ENCODE data around the gene MGAT4A. TPM values are rescaled to one million over a fixed set of nuclear protein-coding genes. Genes with fewer than 3 reads are reported as not detected.

Gene MGAT4A
- total and polyA plus RNA-seq, 10 of the 15 experiments (the other 5 are each of a cell fraction or from before 2014, with no cell fraction given): 4.3 to 23.4 (median 13.6) TPM

- WGBS (ENCODE audit: insufficient coverage, insufficient replicate concordance, low lambda C conversion rate, missing lambda C conversion rate): 93% methylated on average over 4 of the region's 4 CpGs
- no peak overlapping the region for H3K4me3 ChIP-seq
- H3K9me3 ChIP-seq (replicated peaks; ENCODE audit: control insufficient read depth, insufficient read depth, low read length): peaks cover 5% of the 10 kb centered on the region; the same call in 2 of the 3 replicates
- TF ChIP-seq CHD2 (IDR thresholded peaks at IDR 0.05; ENCODE audit: borderline replicate concordance, low read depth, low read length) (no peak), STAT3 (IDR thresholded peaks at IDR 0.05; ENCODE audit: low read depth, low read length) (no peak), TBL1XR1 (IDR thresholded peaks at IDR 0.05; ENCODE audit: low read depth, low read length) (no peak), BMI1 (IDR thresholded peaks at IDR 0.05; ENCODE audit: borderline replicate concordance) (no peak), SP1 (IDR thresholded peaks at IDR 0.05; ENCODE audit: low read depth, low read length) (no peak), FOS (IDR thresholded peaks at IDR 0.05; ENCODE audit: borderline replicate concordance, extremely low read depth, insufficient read length) (no peak), RFX5 (IDR thresholded peaks at IDR 0.05; ENCODE audit: low read depth, low read length) (no peak), PBX3 (IDR thresholded peaks at IDR 0.05; ENCODE audit: insufficient replicate concordance, low read depth, low read length) (no peak), KDM1A (IDR thresholded peaks at IDR 0.05; ENCODE audit: borderline replicate concordance) (no peak), CREB1 (IDR thresholded peaks at IDR 0.05; ENCODE audit: low read depth) (no peak), ZNF274 (IDR thresholded peaks at IDR 0.05; ENCODE audit: insufficient read depth, insufficient read length) (no peak), SREBF2 (IDR thresholded peaks at IDR 0.05; ENCODE audit: low read length) (no peak), NR2F1 (conservative IDR thresholded peaks at IDR 0.05) (no peak)
- H3K4me1 ChIP-seq (ENCODE audit: control insufficient read depth, insufficient read depth, low read length): no peaks in the 10 kb centered on the region
- H4K20me1 ChIP-seq (ENCODE audit: control insufficient read depth, insufficient read depth): no peaks in the 10 kb centered on the region; the same call in 1 of the 2 replicates
- ChIA-PET CTCF (interaction anchor here (1.0 kb wide), 2 partner anchors 9 to 20 kb away, joined by 3 read pairs; no protein-coding TSS in a partner anchor), POLR2A (no interaction called here), SMC1A (ENCODE audit: uncharacterized antibody, unreplicated experiment) (interaction anchor here (0.5 kb wide), 1 partner anchor 179 kb away, joined by 3 read pairs; no protein-coding TSS in a partner anchor), RAD21 (ENCODE audit: unreplicated experiment) (no interaction called here)
- no peak overlapping the region for H3K4me2 ChIP-seq (ENCODE audit: control insufficient read depth, insufficient read depth)
- in situ Hi-C loops (cut with MboI): no loop called here
- no peak for FAIRE-seq
- no peaks in the 10 kb centered on the region for H3K79me2 ChIP-seq (ENCODE audit: control insufficient read depth, insufficient read depth, low read length)
- no peak for DNase-seq (ENCODE audit: low read depth, low spot score)
- peaks cover 21 to 24% of the 10 kb centered on the region in 2 experiments for H3K36me3 ChIP-seq (ENCODE audit: control insufficient read depth in 2 of 2, insufficient read depth in 2 of 2, low read length in 1 of 2)
- H2AFZ ChIP-seq (ENCODE audit: control insufficient read depth, low read depth, low read length): no peak overlapping the region
- no peaks in the 10 kb centered on the region for H3K27me3 ChIP-seq (replicated peaks in 1 of 2; ENCODE audit: control insufficient read depth in 2 of 2, insufficient read depth in 2 of 2, low read length in 1 of 2)
- no peak overlapping the region for H3K27ac ChIP-seq (ENCODE audit: control insufficient read depth, insufficient read depth)
- intact Hi-C loops (cut with micrococcal nuclease; ENCODE audit: unreplicated experiment): loop anchor here (10.0 kb wide), 1 partner anchor 475 kb away; no protein-coding TSS in a partner anchor
- no peak for ATAC-seq
- no peak overlapping the region for H3K9ac ChIP-seq (ENCODE audit: control insufficient read depth, insufficient read depth, low read length)
- no TSS peak for BruUV-seq (replicated peaks)
Measured at GRCh38 chr2:98589489-98589888, 141.4 kb downstream of the MGAT4A start.

All from GM12878 (cell line).